ENCODE results near the gene CDH23. TPM values are rescaled to one million over a fixed set of nuclear protein-coding genes. Genes with fewer than 3 reads are reported as not detected.

The CDH23 gene
- total RNA-seq, 4 donors from 2014 or later, result 7.1 to 56.2 (median 25.4) TPM

DNA sequence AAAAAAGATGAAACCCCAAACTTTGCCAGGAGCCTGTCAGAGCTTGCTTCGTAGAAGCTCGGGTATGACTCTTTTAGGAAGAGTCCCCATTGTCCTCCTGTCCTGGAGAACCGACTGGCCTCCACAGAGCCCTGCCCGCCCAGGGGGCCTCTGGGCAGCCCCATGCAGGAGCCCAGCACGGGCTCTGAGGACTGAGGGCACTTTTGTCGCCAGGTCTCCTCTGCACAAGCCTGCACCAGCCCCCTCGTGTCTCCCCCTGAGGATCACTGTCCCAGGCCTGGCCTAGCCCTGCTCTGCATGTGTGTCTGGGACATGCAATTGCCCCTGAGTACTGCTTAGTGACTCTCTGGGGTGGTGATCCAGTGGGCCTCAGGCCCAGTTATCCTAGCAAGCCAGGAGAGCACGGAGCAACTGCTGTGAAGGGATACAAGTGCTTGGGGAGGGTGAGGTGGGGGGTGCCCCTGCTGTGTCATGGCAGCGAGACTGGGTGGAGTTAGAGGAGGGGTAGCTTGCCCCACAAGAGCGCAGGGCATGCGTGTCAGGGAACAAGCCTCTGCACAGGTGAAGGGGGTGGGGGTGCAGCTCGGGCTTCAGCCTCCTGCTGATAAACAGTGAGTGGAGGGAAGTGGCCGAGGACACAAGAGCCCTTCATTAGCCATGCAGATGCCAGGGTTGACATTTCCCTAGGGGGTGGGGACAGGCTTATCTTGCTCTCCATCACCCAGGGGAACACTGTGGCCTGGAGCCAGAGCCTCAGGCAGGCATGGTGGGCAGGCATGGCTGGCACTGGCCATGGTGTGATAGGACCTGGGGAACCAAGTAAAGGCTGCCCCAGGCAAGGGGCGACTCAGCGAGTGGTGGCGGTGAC, 179.4 kb downstream of the CDH23 start:
- Histone ChIP-seq H3K4me1 (no peaks in the 10 kb centered on the region), H3K4me3 (no peak overlapping the region), H3K27ac (no peak overlapping the region), H3K36me3 (no peaks in the 10 kb centered on the region), H3K27me3 (no peaks in the 10 kb centered on the region), H3K9me3 (no peaks in the 10 kb centered on the region)
- intact Hi-C loops (cut with DNase I; ENCODE audit: low total_unique reads), result loop anchor here (10.0 kb wide), 2 partner anchors 191 to 239 kb away; no protein-coding TSS in a partner anchor
- DNase-seq, result no peak
- TF ChIP-seq, protein P1, sequence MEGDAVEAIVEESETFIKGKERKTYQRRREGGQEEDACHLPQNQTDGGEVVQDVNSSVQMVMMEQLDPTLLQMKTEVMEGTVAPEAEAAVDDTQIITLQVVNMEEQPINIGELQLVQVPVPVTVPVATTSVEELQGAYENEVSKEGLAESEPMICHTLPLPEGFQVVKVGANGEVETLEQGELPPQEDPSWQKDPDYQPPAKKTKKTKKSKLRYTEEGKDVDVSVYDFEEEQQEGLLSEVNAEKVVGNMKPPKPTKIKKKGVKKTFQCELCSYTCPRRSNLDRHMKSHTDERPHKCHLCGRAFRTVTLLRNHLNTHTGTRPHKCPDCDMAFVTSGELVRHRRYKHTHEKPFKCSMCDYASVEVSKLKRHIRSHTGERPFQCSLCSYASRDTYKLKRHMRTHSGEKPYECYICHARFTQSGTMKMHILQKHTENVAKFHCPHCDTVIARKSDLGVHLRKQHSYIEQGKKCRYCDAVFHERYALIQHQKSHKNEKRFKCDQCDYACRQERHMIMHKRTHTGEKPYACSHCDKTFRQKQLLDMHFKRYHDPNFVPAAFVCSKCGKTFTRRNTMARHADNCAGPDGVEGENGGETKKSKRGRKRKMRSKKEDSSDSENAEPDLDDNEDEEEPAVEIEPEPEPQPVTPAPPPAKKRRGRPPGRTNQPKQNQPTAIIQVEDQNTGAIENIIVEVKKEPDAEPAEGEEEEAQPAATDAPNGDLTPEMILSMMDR (IDR thresholded peaks at IDR 0.05), result no peak
- no peak for TF ChIP-seq POLR2A (IDR thresholded peaks at IDR 0.05)

DNA sequence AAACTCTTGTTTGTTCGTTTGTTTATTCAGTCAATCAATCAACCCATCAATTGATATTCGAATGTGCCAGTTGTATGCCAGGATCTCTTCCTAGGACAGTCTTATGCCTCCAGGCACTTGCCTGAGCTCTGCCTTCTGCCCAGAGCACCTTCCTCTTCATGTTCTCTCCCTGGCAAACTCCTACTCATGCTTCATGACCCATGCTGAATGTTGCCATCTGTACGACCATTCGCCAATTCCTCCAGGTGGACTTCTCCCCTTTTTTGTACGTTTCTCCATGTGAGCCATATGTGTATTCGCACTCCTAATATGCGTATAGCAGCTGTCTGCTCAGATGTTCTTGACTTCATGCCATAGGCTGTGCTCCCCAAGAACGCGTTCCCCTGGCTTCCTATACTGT, 180.1 kb downstream of the CDH23 start:
- Histone ChIP-seq H3K4me1 (no peaks in the 10 kb centered on the region), H3K27ac (no peak overlapping the region), H3K27me3 (no peaks in the 10 kb centered on the region), H3K9me3 (no peaks in the 10 kb centered on the region), H3K4me3 (no peak overlapping the region), H3K36me3 (no peaks in the 10 kb centered on the region)
- DNase-seq, result no peak
- no peak for TF ChIP-seq POLR2A (IDR thresholded peaks at IDR 0.05)
- TF ChIP-seq, protein P1 (IDR thresholded peaks at IDR 0.05), result no peak
- intact Hi-C loops (cut with DNase I; ENCODE audit: low total_unique reads), result loop anchor here (10.0 kb wide), 2 partner anchors 192 to 238 kb away; no protein-coding TSS in a partner anchor

DNA sequence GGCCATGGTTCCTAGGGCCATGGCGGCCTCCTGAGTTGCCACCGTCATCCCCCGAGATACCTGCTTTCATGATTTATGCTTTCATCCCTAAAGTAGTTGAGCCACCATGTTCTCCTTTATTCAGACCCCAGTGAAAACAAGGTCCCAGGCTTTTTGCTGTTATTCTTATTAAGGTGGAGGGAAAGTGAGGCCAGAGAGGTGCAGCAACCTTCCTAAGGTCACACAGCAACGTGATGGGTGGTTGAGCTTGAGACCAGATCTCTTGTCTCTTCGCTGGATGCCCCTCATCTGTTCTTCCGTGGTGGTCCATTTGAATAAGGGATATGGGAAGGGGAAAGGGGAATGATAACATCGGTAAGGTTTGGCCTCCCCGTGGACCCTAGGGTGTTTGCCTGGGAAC, 180.6 kb downstream of the CDH23 start:
- TF ChIP-seq, protein P1 (IDR thresholded peaks at IDR 0.05), result no peak
- no peak for TF ChIP-seq POLR2A (IDR thresholded peaks at IDR 0.05)
- H3K27ac ChIP-seq, result no peak overlapping the region
- no peaks in the 10 kb centered on the region for H3K9me3 ChIP-seq
- H3K36me3 ChIP-seq, result no peaks in the 10 kb centered on the region
- intact Hi-C loops (cut with DNase I; ENCODE audit: low total_unique reads), result loop anchor here (10.0 kb wide), 2 partner anchors 193 to 237 kb away; no protein-coding TSS in a partner anchor
- no peak for DNase-seq
- H3K27me3 ChIP-seq, result no peaks in the 10 kb centered on the region
- no peak overlapping the region for H3K4me3 ChIP-seq
- no peaks in the 10 kb centered on the region for H3K4me1 ChIP-seq

GRCh38 chr10:71578069-71578468, 181.3 kb downstream of the CDH23 start:
- H3K4me1 ChIP-seq, result no peaks in the 10 kb centered on the region
- no peak overlapping the region for H3K27ac ChIP-seq
- no peak overlapping the region for H3K4me3 ChIP-seq
- H3K36me3 ChIP-seq, result no peaks in the 10 kb centered on the region
- no peaks in the 10 kb centered on the region for H3K27me3 ChIP-seq
- DNase-seq, result no peak
- TF ChIP-seq, protein P1 (IDR thresholded peaks at IDR 0.05), result no peak
- TF ChIP-seq POLR2A (IDR thresholded peaks at IDR 0.05), result no peak
- no peaks in the 10 kb centered on the region for H3K9me3 ChIP-seq
- intact Hi-C loops (cut with DNase I; ENCODE audit: low total_unique reads), result loop anchor here (10.0 kb wide), 2 partner anchors 193 to 237 kb away; no protein-coding TSS in a partner anchor

GRCh38 chr10:71579668-71580067, 182.9 kb downstream of the CDH23 start:
- H3K4me1 ChIP-seq, result no peaks in the 10 kb centered on the region
- intact Hi-C loops (cut with DNase I; ENCODE audit: low total_unique reads), result loop anchor here (10.0 kb wide), 2 partner anchors 195 to 235 kb away; no protein-coding TSS in a partner anchor
- TF ChIP-seq POLR2A (IDR thresholded peaks at IDR 0.05), result no peak
- TF ChIP-seq, protein P1 (IDR thresholded peaks at IDR 0.05), result no peak
- no peak overlapping the region for H3K4me3 ChIP-seq
- H3K9me3 ChIP-seq, result no peaks in the 10 kb centered on the region
- no peak overlapping the region for H3K27ac ChIP-seq
- no peaks in the 10 kb centered on the region for H3K27me3 ChIP-seq
- no peak for DNase-seq
- H3K36me3 ChIP-seq, result no peaks in the 10 kb centered on the region

All from uterus (tissue), 4 donors.